Measurements from ENCODE around the gene UBE2N.
"Not testable (repeated sequence)": the region's sequence is repeated elsewhere in the genome, so short reads cannot be mapped to it uniquely, and the experiment has no call there.

The UBE2N gene

GRCh38 chr12:93415723-93416464 is 25.9 kb downstream of the UBE2N start:
- no peak for DNase-seq (ENCODE audit: extremely low read depth in 1 of 2, low read depth in 1 of 2)

GRCh38 chr12:93413064-93413463 is 28.7 kb downstream of the UBE2N start:
- no peak for DNase-seq (ENCODE audit: extremely low read depth in 1 of 2, low read depth in 1 of 2)

GRCh38 chr12:93412396-93412795 is 29.4 kb downstream of the UBE2N start:
- not testable (repeated sequence) for DNase-seq (ENCODE audit: extremely low read depth in 1 of 2, low read depth in 1 of 2)

- not testable (repeated sequence) for DNase-seq (ENCODE audit: extremely low read depth in 1 of 2, low read depth in 1 of 2)
Measured at GRCh38 chr12:93411060-93411459, 30.7 kb downstream of the UBE2N start.

GRCh38 chr12:93409343-93410187 is 32.2 kb downstream of the UBE2N start:
- not testable (repeated sequence) for DNase-seq (ENCODE audit: extremely low read depth in 1 of 2, low read depth in 1 of 2)

- DNase-seq (ENCODE audit: extremely low read depth in 1 of 2, low read depth in 1 of 2), result no peak
Measured at GRCh38 chr12:93408813-93409212, 32.9 kb downstream of the UBE2N start.

- DNase-seq (ENCODE audit: extremely low read depth in 1 of 2, low read depth in 1 of 2), result no peak
Measured at GRCh38 chr12:93407963-93408283, 33.8 kb downstream of the UBE2N start.

GRCh38 chr12:93407054-93407962 is 34.4 kb downstream of the UBE2N start:
- DNase-seq (ENCODE audit: extremely low read depth in 1 of 2, low read depth in 1 of 2), result no peak

- DNase-seq (ENCODE audit: extremely low read depth in 1 of 2, low read depth in 1 of 2), result no peak
Measured at GRCh38 chr12:93404961-93405849, 36.5 kb downstream of the UBE2N start.

GRCh38 chr12:93403988-93404803 is 37.6 kb downstream of the UBE2N start:
- no peak for DNase-seq (ENCODE audit: extremely low read depth in 1 of 2, low read depth in 1 of 2)

GRCh38 chr12:93402333-93403311 is 39.1 kb downstream of the UBE2N start:
- no peak for DNase-seq (ENCODE audit: extremely low read depth in 1 of 2, low read depth in 1 of 2)

GRCh38 chr12:93399183-93399863 is 42.4 kb downstream of the UBE2N start:
- DNase-seq (ENCODE audit: extremely low read depth in 1 of 2, low read depth in 1 of 2), result not testable (repeated sequence)

GRCh38 chr12:93397412-93397811 is 44.3 kb downstream of the UBE2N start:
- DNase-seq (ENCODE audit: extremely low read depth in 1 of 2, low read depth in 1 of 2), result no peak

GRCh38 chr12:93393425-93393824 is 48.3 kb downstream of the UBE2N start:
- no peak for DNase-seq (ENCODE audit: extremely low read depth in 1 of 2, low read depth in 1 of 2)

- DNase-seq (ENCODE audit: extremely low read depth in 1 of 2, low read depth in 1 of 2), result no peak
Measured at GRCh38 chr12:93390549-93391297, 51.0 kb downstream of the UBE2N start.

- no peak for DNase-seq (ENCODE audit: extremely low read depth in 1 of 2, low read depth in 1 of 2)
Measured at GRCh38 chr12:93390031-93390430, 51.7 kb downstream of the UBE2N start.

- DNase-seq (ENCODE audit: extremely low read depth in 1 of 2, low read depth in 1 of 2), result no peak
Measured at GRCh38 chr12:93387780-93388179, 54.0 kb downstream of the UBE2N start.

Data from activated CD8-positive, alpha-beta memory T cell treated with anti-CD3 and anti-CD28 coated beads for 1 hour (primary cell).